ENCODE results near the gene LY6G6C.

The LY6G6C gene

DNA sequence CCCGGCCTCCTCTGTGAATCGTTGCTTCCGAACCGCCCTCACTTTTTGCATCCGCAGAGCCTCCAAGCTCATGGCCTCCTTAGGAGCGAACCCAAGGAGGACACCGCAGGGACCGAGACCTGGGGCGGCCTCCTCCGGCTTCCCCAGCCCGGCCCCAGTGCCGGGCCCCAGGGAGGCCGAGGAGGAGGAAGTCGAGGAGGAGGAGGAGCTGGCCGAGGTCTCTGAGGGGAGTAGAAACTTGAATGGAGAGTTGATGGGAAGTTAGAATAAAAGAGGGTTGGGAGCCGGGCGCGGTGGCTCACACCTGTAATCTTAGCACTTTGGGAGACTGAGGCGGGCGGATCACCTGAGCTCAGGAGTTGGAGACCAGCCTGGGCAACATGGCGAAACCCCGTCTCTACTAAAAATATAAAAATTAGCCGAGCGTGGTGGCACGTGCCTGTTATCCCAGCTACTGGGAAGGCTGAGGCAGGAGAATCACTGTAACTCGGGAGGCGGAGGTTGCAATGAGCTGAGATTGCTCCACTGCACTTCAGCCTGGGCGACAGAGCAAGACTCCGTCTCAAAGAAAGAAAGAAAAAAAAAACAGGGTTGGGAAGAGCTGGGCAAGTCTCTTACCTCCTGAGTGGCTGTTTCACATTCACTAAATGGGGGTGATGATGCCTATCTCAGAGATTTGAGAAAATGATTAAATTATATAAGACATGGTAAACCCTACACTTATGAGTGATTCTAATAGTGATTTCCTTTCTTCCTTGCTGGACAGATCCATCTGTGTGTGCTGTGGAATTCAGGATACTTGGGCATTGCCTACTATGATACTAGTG is 19.1 kb upstream of the LY6G6C start:
- no peak for DNase-seq

DNA sequence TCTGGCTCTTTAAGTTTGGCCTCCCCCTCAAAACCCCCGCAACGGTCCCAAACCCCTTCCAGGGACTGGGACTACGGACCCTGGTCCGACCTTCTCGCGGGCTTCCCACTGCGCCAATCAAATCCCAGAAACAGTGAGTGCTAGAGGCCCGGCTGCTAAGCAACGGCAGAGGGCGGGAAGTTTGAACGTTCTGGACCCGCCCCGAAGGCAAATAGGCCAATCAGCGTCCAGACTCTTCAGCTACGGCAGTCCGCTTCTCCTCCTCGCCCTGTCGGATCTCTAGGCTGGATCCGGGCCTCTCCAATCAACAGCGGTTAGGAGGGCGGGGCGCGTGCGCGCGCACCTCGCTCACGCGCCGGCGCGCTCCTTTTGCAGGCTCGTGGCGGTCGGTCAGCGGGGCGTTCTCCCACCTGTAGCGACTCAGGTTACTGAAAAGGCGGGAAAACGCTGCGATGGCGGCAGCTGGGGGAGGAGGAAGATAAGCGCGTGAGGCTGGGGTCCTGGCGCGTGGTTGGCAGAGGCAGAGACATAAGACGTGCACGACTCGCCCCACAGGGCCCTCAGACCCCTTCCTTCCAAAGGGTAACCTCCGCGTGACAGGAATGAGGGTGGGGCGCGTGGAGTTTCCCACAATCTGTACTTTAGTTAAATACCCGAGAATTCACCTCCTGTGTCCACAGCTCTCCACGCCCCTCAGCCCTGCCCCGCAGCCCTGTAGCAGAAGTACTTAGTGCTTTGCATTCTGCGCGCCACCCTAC is 18.3 kb upstream of the LY6G6C start, which contains the start of gene MSH5:
Gene MSH5 (plus strand): TSS at position 367 of the 758 bp plus-strand sequence. CDS start 462 bp downstream, outside the sequence.
- peak; percentile 98 for DNase-seq

DNA sequence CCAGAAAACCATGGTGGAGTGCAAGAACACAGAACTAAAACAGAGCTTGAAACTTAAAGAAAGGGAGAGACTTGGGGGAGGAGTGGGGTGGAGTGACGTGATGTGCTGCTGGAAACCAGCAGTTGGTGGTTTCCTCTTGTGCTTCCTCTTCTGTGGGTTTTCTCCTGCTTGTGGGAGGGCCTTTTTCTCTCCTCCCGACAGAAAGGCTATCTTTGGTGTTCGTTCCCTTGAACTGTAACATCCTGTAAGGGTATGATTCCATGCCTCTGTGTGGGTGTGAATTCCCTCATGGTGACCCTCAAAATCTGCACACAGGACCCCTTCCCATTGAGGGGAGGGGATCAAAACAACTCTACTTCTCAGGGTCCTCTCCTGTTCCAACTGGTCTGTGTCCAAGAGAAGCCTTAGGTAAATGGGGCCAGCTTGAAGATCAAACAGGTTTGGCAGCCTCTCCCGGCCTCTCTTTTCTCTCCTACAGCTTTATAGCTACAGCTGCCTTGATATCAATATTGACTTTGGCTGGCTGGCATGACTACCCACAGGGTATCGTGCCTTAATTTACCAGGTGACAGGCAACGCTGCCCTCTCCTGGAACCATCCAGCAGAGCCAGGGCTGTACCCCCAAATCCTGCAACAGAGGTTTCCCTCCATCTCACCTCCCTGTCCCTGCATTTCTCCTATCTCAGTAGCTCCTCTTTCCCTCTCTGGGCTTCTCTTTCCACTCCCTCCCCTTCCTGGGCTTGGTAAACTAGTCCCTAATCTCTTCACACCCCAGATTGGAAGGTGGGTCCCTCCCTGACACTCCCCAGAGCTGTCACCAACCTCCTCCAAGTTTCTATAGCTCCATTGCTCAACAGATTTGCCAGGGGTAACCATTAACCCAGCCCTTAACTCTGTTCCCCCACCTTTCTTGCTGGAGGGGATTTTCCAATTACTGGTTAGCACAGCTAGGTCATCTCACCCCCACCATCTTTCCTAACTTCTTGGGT is 16.7 kb upstream of the LY6G6C start:
- peak; percentile 84 for DNase-seq

DNA sequence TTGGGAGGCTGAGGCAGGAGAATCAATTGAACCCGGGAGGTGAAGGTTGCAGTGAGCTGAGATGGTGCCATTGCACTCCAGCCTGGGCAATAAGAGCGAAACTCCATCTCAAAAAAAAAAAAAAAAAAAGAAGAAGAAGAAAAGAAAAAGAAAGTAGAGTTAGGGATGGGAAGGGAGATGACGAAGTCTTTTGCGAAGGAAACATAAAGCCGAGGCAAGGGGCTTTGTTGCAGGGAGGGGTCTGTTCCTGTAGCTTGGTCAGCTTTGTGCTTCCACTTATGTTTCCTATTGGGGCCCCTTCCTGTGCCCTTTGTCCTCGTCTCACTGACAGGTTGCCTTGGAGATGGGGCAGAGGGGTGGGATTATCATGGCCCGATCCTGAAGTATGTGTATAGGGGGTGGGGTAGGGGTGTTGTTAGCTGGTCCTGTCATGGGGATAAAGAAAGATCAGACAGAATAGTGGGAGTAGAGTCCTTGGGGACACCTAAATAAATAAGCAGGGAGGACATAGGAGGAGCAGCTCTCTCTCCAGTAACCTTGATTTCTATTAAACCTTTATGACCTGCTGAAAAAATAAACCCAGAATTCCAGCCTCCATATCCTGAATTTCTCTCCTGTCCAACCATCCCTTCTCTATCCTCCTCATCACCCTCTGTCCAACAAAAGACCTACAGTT is 15.9 kb upstream of the LY6G6C start:
- peak; percentile 45 for DNase-seq

DNA sequence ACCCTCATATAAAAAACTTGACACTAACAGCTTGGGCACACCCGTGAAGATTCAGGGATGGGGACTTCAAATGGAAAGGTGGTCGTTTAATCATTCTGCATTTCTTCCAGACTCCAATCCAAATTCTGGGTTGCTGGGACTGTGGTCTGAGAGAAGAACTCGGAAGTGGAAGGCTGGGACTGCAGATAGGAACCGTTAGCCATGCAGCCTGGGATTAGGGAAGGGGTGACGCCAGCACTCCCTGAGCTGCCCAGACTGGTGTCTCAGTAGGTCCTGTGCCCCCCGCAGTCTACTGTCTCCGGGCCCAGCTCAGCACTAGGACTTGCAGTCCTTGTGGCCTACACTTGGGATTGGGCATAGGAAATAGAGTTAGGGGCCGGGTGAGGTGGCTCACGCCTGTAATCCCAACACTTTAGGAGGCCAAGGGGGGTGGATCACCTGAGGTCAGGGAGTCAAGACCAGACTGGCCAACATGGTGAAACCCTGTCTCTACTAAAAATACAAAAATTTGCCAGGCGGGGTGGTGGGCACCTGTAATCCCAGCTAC is 15.3 kb upstream of the LY6G6C start:
- DNase-seq, result no peak

DNA sequence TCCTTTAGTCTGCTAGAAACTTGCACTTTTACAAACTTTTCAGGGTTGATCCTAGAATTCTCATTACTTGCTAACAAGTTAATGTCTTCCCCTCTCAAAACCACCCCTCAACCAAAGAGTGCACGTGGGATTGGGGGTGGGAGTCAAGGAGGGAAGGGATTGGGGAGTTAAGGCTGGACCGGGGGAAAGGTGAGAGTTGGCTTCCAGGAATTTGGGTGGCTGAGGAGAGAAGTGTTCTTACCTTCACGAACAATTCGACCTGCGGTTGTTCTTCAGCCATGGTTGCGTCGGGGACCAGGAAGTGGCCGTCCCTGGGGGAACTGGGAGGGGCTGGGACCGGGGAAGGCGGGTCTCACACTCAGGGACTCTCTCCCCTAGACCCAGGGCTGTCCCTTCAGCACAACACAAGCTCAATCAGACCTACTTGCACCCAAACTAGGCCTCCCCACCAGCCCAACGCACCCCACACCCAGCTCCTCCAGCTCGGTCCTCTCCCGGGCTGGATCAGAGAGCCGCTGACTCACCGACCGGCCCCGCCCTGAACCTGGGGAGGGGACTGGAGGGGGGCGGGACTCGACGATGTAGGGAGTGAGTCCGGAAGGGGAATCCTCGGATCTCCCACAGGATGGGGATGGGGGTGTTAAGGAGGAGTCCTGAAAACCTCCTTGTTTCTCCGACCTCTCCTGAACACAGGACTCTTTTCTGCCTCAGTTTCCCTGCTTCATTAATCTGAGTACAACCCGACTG is 14.6 kb upstream of the LY6G6C start, which contains the start of gene CLIC1:
Gene CLIC1 (minus strand): TSS at position 510 of the 747 bp plus-strand sequence. CDS start 230 bp downstream, at position 280.
- DNase-seq, result peak; percentile 37

DNA sequence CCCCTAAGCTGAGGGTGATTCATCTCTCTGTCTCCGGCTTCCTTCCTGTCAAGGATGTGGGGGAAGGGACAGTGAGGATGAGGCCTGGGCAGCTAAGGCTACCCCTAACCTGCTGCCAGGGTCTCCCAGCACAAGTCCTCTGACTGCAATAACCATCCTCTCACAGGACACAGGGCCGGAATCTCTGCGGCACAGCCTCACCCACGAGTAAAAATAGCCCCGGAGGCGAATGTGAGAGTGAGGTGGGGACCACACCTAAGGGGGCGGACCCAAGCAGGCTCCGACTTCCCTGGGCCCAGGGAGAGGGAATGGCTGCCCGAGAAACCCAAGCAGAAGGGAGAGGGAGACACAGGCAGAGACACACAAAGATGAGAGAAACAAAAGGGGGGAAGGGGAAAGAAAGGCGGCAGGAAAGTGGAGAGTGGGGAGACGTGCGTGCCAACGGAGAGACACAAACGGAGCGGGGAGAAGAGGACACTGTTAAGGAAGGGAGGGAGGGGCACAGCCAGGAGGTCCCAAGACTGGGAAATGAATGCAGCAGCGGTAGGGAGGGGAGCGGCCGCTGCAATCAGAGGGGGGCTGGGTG is 13.4 kb upstream of the LY6G6C start:
- no peak for DNase-seq

DNA sequence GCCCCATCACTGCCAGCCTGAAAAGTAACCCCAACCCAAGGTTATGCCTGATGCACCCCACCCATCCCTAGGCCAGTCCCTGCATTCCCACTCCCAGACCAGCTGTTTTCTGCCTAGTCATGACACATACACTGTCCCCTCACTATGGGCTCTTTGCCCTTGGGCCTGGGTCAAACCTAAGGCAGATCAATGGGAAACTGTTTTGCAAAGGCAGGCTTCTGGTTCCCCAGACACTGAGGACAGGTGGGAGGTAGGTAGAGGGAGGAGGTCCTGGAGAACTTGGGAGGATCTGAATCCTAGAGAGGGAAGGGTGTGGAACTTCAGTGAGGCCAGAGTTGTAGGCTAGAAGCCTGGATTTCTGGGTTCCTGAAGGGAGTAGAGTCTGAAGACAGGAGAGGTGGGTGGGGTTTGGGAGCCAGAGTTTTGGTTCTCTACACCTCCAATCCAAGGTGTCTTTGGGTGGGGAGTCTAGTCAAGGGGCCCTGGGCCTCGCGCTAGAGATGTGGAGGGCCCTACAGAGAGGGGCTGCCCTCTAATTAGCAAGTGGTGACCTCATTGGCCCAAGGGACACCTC is 12.8 kb upstream of the LY6G6C start:
- no peak for DNase-seq

DNA sequence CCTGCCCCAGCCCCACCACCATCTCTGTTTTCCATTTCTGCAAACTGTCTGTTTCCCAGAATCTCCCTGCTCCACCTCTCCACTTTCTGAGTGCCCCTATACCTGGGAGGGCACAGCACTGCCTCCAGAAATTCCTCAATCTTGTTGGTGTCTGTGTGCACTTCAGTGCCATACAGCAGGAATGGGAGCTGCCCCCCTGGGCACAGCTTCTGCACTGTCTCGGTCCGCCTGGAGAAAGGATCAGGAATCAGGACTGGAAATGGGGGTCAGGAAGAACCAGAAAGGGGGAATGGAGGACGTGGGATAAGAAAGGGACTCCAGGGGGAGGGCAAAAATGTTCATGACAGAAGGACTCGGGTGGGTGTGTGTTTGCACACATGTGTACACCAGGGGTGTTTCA is 12.2 kb upstream of the LY6G6C start:
- no peak for DNase-seq

DNA sequence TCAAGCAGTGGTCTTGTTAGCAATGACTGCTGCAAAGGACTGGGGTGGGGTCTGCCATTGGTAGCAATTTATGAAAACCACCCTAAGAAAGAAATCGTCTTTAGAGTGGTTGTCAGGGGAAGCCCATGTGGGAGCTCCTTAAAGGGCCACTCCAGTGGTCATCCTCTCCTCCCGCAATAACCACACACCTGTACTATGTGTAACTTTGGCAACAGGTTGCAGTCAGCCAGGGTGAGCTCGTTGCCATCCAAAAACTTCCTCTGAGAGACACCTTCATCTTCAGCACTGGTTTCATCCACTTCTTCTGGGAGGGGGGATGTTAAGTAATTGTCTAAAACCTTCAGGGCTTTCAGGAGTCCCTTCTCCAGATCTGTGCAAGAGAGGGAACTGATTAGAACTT is 10.5 kb upstream of the LY6G6C start:
- no peak for DNase-seq

DNA sequence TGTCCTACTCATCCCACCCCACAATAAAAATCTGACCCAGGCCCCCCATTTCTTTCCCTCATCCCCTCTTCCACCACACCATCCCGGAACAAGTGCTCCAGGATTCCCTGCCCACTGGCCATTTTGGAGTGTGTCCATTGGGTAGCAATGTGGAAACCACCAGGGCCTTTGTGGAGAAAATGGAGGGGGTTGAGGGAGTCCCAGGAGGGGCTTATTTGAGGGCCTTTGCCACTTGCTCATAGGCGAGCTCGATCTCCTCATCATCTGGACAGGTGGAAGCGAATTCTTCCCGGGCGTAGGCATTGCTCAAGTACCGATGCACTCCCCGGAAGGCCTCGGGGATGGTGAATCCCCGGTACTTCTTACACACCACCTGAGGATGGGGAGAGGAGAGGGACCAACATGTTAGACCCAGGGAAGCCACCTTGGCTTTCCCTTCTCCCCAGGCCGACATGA is 9.1 kb upstream of the LY6G6C start:
- DNase-seq, result no peak

DNA sequence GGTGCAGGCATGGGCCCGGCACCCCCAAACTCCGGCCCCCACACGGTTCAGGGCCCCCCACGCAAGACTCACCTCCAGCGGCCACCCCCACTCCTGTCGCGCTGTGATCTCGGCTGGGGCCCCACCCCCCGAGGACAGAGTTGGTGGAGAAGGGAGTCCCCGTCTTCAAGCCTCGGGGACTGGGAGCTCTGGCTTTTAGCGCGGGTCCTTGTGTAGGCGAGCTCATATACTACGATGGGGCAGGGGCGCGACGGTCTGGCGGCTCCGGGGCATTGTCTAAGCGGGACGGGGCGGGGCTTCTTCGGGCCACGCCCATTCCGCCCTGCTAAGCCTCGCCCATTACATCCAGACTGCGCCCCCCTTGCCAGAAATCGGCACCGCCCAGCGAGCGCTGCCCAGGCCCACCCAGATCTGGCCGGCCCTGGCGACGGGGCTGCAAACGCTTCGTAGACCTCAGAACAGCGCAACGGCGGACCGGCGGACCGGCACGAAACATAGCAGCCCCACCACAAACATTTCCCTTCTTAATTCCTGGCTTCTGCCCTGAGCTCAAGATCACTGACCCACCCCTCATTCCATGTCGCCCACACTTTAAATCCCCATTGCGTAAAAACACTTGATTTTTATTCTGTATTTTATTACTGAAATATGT is 8.6 kb upstream of the LY6G6C start:
- DNase-seq, result no peak

DNA sequence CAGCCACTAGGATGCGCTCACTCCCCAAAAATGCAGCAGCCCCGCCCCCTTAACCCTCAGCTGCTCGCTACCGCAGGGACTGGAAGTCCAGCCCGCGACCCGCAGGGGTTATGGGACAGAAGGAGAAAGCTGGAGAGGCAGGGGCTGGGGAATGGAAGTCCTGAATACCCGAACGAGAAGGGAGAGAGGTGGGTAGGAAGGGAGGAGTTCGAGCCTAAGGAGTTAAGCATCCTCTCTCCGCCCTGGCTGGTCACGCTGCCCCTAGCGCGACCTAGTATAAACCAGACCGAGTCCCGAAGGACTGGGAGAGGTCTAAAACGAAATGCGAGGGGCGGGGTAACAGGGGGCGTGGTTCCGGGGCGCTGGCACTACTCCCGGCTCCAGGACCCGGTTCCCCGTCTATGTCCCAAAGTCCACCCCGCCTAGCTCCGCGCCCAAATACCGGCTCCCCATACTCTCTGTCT is 8.0 kb upstream of the LY6G6C start:
- DNase-seq, result peak; percentile 44

DNA sequence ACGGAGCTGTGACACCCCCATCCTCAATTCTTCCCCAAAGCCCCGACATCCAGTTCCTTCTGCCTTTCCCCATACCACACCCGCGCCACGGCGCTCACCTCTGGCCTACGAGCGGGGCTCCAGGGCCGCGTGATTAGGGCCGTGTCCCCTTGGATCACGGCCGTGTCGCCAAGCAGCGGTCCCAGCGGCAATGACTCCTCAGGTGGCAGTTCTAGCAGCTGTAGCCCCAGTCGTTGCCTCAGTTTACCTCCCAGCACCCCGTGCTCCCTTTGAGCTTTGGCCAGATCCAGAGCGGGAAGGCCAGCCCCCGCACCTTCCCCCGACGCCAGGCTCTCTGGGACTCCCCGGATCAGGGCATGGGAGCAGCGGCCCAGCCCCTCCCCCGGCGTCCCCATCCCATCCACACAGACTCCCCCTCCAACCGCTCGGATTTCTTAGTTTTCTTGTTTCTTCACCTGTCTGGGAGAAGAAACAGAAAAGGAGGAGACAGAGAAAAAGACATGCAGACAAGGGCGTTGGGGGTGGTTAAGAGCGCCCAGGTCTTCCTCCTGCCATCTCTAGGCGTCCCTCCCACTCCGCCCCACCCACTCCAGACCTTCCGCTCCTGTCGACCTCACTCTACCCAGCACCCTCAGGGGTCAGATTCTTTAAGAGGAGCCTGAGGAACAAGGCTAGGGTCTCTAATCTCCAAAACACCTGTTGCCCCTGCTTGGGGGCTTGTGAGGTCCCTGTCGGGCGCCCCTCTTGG is 7.4 kb upstream of the LY6G6C start, which contains the start of gene DDAH2:
Gene DDAH2 (minus strand): TSS at position 533 of the 748 bp plus-strand sequence. CDS start 138 bp downstream, at position 395.
- no peak for DNase-seq

DNA sequence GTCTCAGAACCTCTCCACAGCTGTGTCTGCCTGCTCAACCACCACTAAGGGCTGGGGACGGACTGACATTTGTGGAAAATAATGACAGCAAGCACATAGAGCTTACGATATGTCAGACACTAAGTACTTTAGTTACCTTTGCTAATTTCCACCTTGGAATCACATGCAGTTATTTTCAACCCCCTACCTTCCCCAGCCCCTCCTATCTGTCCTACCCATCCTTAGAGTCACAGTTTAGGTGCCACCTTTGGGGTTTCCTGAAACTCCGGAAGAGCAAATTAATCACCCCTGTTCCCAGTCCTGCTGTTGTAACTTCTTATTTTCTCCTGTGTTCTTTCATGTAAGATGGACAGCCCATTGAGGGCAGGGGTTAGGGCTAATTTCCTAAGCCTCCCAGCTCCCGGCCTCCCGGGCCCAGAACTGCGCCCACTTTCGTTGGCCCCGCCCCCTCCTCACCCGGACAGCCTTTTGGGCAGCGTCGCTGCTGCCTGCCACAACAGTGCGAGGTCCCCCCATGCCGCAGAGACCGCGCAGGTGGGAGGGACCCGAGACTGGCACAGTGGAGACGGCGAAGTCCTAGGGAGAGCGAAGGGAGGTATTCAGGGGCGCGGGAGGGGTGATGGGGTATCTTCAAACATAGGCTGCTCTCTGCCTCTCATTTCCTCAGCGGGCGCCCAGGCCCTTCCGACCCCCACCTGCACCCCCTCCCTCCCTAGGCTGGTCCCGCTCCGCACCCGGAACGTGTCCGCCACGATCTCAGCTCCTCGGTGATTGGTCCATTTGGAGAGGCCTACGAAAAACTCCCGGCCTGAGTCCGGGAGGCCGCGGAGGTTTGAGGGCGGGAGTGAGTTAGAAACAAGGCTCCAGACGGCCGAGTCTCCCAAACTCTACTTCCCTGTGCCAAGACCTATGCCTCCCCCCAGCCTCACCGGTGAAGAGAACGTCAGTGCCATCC is 6.4 kb upstream of the LY6G6C start:
- no peak for DNase-seq

DNA sequence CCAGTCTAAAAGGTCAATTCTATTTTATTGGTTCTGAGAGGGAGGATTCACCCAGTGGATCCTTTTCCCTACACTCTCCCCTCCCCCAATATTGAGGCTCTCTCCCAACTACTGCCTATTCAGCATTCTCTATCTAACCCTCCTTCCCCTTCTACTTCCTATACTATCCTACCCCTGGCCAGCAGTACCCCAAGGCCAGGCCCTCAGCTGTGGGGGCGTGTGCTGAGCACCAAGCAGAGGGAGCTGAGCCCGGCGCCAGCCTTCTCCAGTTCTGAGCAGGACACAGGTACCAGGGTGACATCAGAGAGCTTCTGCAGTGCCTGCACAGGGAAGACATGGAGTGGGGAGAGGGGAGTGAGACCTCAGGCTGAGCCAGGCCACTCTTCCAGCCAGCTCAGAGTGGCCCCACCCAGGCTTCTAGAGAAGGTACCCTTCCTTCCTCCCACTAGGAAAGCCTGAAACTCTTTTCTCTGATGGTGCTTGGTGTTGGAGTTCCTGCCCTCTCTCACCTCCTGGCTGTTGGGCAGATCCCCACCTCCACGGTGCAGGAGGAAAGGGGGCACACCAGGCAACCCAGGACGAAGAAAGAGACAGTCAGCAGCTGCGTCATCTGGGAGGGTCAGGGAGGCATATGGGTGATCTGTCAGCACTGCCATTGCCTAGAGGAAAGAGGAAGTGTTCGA is 5.6 kb upstream of the LY6G6C start:
- DNase-seq, result no peak

Measured in NCI-H1092 (cell line).